Right lobe of liver (tissue), 4 donors: ENCODE measurements around the gene CNR2.

ENCODE experiments used
- POLR2A ChIP-seq: fragments of 450-650 bp; IDR thresholded peaks from one replicate; pipeline ENCODE4 v1.6.1; 2017; ENCODE audit warnings: antibody characterized with exemption, mild to moderate bottlenecking
- TF ChIP-seq, protein P1 (sequence below), 4 donors: fragments of 200-600 bp in 3 of 4; fragments of 450-650 bp in 1 of 4; IDR thresholded peaks; one replicate each; pipeline versions ENCODE4 v1.5.1 to v1.8.0; 2016 to 2022; ENCODE audit warnings: antibody characterized with exemption in 4 of 4, mild to moderate bottlenecking in 2 of 4
- donor health status: DM: no; HTN: no; CAD: no.
- donor health status: DM: no; HTN: no; CAD: no.
- donor health status: DM: no; HTN: yes; CAD: no.

GRCh38 chr1:23895082-23895481 lies 18.1 kb downstream of the CNR2 start:
- TF ChIP-seq, protein P1, sequence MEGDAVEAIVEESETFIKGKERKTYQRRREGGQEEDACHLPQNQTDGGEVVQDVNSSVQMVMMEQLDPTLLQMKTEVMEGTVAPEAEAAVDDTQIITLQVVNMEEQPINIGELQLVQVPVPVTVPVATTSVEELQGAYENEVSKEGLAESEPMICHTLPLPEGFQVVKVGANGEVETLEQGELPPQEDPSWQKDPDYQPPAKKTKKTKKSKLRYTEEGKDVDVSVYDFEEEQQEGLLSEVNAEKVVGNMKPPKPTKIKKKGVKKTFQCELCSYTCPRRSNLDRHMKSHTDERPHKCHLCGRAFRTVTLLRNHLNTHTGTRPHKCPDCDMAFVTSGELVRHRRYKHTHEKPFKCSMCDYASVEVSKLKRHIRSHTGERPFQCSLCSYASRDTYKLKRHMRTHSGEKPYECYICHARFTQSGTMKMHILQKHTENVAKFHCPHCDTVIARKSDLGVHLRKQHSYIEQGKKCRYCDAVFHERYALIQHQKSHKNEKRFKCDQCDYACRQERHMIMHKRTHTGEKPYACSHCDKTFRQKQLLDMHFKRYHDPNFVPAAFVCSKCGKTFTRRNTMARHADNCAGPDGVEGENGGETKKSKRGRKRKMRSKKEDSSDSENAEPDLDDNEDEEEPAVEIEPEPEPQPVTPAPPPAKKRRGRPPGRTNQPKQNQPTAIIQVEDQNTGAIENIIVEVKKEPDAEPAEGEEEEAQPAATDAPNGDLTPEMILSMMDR (IDR thresholded peaks at IDR 0.05), result no peak
- TF ChIP-seq POLR2A, result no peak
